ELF-1 (cell line): ENCODE measurements around the gene PPP1R37.
A peak's percentile ranks its signal among the peaks of the same experiment; 100 is the strongest.

Source experiments
- DNase-seq: peaks from one replicate; pipeline ENCODE4 v3.0.0-alpha.2; 2016; ENCODE audit warnings: low read depth, low spot score

The PPP1R37 gene

GRCh38 chr19:45137179-45137761, 44.3 kb downstream of the PPP1R37 start:
- no peak for DNase-seq

- DNase-seq, result no peak
Measured at GRCh38 chr19:45138303-45138751, 45.3 kb downstream of the PPP1R37 start.

- DNase-seq, result no peak
Measured at GRCh38 chr19:45139286-45140143, 46.5 kb downstream of the PPP1R37 start.

- no peak for DNase-seq
Measured at GRCh38 chr19:45140144-45140503, 47.1 kb downstream of the PPP1R37 start.

- no peak for DNase-seq
Measured at GRCh38 chr19:45140533-45140932, 47.6 kb downstream of the PPP1R37 start.

GRCh38 chr19:45141203-45141900, 48.4 kb downstream of the PPP1R37 start:
- DNase-seq, result no peak

- DNase-seq, result no peak
Measured at GRCh38 chr19:45142016-45142725, 49.2 kb downstream of the PPP1R37 start.

- DNase-seq, result no peak
Measured at GRCh38 chr19:45142726-45143110, 49.7 kb downstream of the PPP1R37 start.

GRCh38 chr19:45144431-45145269, 51.7 kb downstream of the PPP1R37 start:
- DNase-seq, result no peak

GRCh38 chr19:45145270-45146189, 52.6 kb downstream of the PPP1R37 start:
- DNase-seq, result no peak

- DNase-seq, result no peak
Measured at GRCh38 chr19:45146251-45146650, 53.3 kb downstream of the PPP1R37 start.

- no peak for DNase-seq
Measured at GRCh38 chr19:45146741-45147205, 53.8 kb downstream of the PPP1R37 start.

GRCh38 chr19:45147835-45148676, 55.1 kb downstream of the PPP1R37 start:
- peak; percentile 54 for DNase-seq

- no peak for DNase-seq
Measured at GRCh38 chr19:45149129-45149528, 56.1 kb downstream of the PPP1R37 start.

- no peak for DNase-seq
Measured at GRCh38 chr19:45150180-45150579, 57.2 kb downstream of the PPP1R37 start.

GRCh38 chr19:45150751-45151281, 57.8 kb downstream of the PPP1R37 start:
- DNase-seq, result no peak

- DNase-seq, result no peak
Measured at GRCh38 chr19:45151320-45151719, 58.3 kb downstream of the PPP1R37 start.

- DNase-seq, result no peak
Measured at GRCh38 chr19:45151821-45152503, 59.0 kb downstream of the PPP1R37 start.
